CD4-positive, alpha-beta T cell (primary cell): Measurements from ENCODE around the gene OXSR1. TPM values are rescaled to one million over a fixed set of nuclear protein-coding genes. Genes with fewer than 3 reads are reported as not detected.

ENCODE experiments used
- ATAC-seq: fragments of 200-7000 bp; cut with Tn5 transposase; one replicate; pipeline ENCODE4 v1.10.0; 2022; ENCODE audit warnings: mild to moderate bottlenecking; ENCODE audit not compliant: poor library complexity
- CTCF ChIA-PET: fragments of 350-600 bp; sonication (Branson Sonifier 250); formaldehyde crosslinking; loops from one replicate; lab custom pipeline; 2021; ENCODE audit warnings: antibody characterized with exemption, inconsistent platforms; lab: Charles Lee
- POLR2A ChIA-PET: fragments of 350-600 bp; sonication (Branson Sonifier 250); formaldehyde crosslinking; loops from one replicate; lab custom pipeline; 2021; ENCODE audit warnings: antibody characterized with exemption, inconsistent platforms; lab: Charles Lee
- DNase-seq, 14 experiments: peaks; one replicate each; pipeline ENCODE4 v3.0.0-alpha.2; 2013 to 2020; ENCODE audit warnings: mixed read lengths in 2 of 14
- H3K27ac ChIP-seq, 2 donors: one replicate each; pipeline versions ENCODE4 v1.5.1 to v1.7.0; 2013; ENCODE audit warnings: low read length in 2 of 2, low read depth in 1 of 2, mild to moderate bottlenecking in 1 of 2
- H3K27me3 ChIP-seq, 2 experiments: 1 replicate in 1 of 2; 2 replicates in 1 of 2; pipeline versions ENCODE4 v1.6.1 to v1.7.0; 2013; ENCODE audit warnings: low read length in 2 of 2, control low read depth in 1 of 2, mild to moderate bottlenecking in 1 of 2, moderate library complexity in 1 of 2; ENCODE audit not compliant: insufficient read depth in 2 of 2, control insufficient read depth in 1 of 2
- H3K36me3 ChIP-seq: one replicate; pipeline ENCODE4 v1.6.1; 2013; ENCODE audit warnings: low read length, control low read depth; ENCODE audit not compliant: insufficient read depth
- H3K4me1 ChIP-seq: one replicate; pipeline ENCODE4 v1.6.1; 2013; ENCODE audit warnings: low read length, control low read depth; ENCODE audit not compliant: insufficient read depth
- H3K4me3 ChIP-seq: one replicate; pipeline ENCODE4 v1.5.1; 2013; ENCODE audit warnings: mild to moderate bottlenecking, low read length, moderate library complexity
- H3K9me3 ChIP-seq, 2 experiments: 1 replicate in 1 of 2; 2 replicates in 1 of 2; pipeline versions ENCODE4 v1.6.1 to v1.7.0; 2013; ENCODE audit warnings: low read length in 2 of 2, mild to moderate bottlenecking in 2 of 2, control low read depth in 1 of 2, moderate library complexity in 1 of 2; ENCODE audit not compliant: control insufficient read depth in 1 of 2, insufficient read depth in 1 of 2
- H3K27ac Mint-ChIP-seq: one replicate; pipeline ENCODE4 v1.8.0; 2020; ENCODE audit warnings: mixed read lengths
- H3K27me3 Mint-ChIP-seq: one replicate; pipeline ENCODE4 v1.8.0; 2021; ENCODE audit warnings: mixed read lengths
- H3K36me3 Mint-ChIP-seq: one replicate; pipeline ENCODE4 v1.8.0; 2021; ENCODE audit warnings: low read depth, mixed read lengths
- H3K4me1 Mint-ChIP-seq: one replicate; pipeline ENCODE4 v1.8.0; 2021; ENCODE audit warnings: low read depth, mixed read lengths
- H3K4me3 Mint-ChIP-seq: one replicate; pipeline ENCODE4 v1.8.0; 2020; ENCODE audit warnings: mild to moderate bottlenecking, mixed read lengths
- H3K9me3 Mint-ChIP-seq: one replicate; pipeline ENCODE4 v1.8.0; 2020; ENCODE audit warnings: mixed read lengths
- intact Hi-C, 2 experiments: fragments of 100-400 bp; cut with DNase I in 1 of 2; cut with micrococcal nuclease in 1 of 2; formaldehyde crosslinking; loops; one replicate each; pipeline versions ENCODE4 v1.15.1 to v1.9.0; 2023 to 2025; cut with DNase I, micrococcal nuclease
- total RNA-seq, 174 experiments: library from RNA in 2 of 174; stranded (reverse) in 2 of 174; gene quantifications; one replicate each; pipeline ENCODE4 v1.2.3 and lab custom pipeline; 2021 to 2026
- TF ChIP-seq, protein P1 (sequence below): fragments of 200-600 bp; IDR thresholded peaks from one replicate; pipeline ENCODE4 v1.8.0; 2022; ENCODE audit warnings: antibody characterized with exemption, mild to moderate bottlenecking

Gene OXSR1
- total RNA-seq, 2 experiments from 2014 or later: 28.3 to 30.3 TPM

DNA sequence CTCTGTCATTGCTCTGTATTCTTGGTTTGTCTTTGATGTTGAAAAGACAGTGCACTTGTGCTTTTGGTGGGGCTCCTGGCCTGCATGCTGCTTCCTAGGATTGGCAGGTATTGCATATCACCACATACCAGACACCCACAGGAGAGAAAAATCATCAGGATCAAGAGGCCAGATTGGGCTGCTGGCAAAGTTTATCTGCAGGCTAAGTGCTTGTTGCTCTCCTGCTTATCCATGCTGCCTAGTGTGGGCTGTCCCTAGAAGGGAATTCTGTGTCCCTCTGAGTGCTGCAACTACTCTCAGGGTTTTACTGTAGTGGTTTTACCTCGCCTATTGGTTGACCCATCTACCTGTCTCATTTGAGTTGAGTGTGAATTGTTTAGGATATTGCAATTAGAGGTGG is 99.4 kb downstream of the OXSR1 start:
- CTCF ChIA-PET: no interaction called here
- H3K4me1 Mint-ChIP-seq: peaks cover 35% of the 10 kb centered on the region
- no peaks in the 10 kb centered on the region for H3K27me3 Mint-ChIP-seq
- POLR2A ChIA-PET: no interaction called here
- Histone ChIP-seq H3K4me3 (no peak overlapping the region), H3K27ac (no peak overlapping the region), H3K27me3 (no peaks in the 10 kb centered on the region), H3K4me1 (peaks cover 7% of the 10 kb centered on the region), H3K36me3 (no peaks in the 10 kb centered on the region), H3K9me3 (no peaks in the 10 kb centered on the region)
- intact Hi-C loops: no loop called here
- H3K27ac Mint-ChIP-seq: no peak overlapping the region
- no peaks in the 10 kb centered on the region for H3K36me3 Mint-ChIP-seq
- no peak overlapping the region for H3K4me3 Mint-ChIP-seq
- TF ChIP-seq, protein P1, sequence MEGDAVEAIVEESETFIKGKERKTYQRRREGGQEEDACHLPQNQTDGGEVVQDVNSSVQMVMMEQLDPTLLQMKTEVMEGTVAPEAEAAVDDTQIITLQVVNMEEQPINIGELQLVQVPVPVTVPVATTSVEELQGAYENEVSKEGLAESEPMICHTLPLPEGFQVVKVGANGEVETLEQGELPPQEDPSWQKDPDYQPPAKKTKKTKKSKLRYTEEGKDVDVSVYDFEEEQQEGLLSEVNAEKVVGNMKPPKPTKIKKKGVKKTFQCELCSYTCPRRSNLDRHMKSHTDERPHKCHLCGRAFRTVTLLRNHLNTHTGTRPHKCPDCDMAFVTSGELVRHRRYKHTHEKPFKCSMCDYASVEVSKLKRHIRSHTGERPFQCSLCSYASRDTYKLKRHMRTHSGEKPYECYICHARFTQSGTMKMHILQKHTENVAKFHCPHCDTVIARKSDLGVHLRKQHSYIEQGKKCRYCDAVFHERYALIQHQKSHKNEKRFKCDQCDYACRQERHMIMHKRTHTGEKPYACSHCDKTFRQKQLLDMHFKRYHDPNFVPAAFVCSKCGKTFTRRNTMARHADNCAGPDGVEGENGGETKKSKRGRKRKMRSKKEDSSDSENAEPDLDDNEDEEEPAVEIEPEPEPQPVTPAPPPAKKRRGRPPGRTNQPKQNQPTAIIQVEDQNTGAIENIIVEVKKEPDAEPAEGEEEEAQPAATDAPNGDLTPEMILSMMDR: no peak
- DNase-seq (no peak), ATAC-seq (no peak)
- no peaks in the 10 kb centered on the region for H3K9me3 Mint-ChIP-seq

DNA sequence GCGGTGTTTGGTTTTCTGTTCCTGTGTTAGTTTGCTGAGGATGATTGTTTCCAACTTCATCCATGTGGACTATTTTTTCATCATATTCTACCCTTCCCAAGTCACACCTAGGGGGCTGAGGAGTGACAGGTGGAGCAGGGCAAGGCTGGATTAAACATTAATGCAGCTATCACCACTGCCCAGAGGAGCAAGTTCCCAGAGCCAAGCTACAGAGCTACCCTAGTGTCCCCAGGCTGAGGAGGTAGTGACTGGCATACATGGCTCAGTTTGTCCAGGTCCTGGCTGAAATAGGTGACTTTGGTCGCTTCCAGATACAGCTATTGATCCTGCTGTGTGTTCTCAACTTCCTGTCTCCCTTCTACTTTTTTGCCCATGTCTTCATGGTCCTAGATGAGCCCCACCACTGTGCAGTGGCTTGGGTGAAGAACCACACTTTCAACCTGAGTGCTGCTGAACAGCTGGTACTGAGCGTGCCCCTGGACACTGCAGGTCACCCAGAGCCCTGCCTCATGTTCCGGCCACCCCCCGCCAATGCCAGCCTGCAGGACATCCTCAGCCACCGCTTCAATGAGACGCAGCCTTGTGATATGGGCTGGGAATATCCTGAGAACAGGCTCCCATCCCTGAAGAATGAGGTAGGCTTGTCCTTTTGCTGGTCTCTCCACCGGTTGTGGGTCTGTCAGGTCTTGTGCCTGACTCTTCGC is 100.4 kb downstream of the OXSR1 start, which contains the start of gene SLC22A13:
SLC22A13 (plus strand) TSS at position 209 of the 704 bp plus-strand sequence; CDS start at position 258, 49 bp downstream.
- peaks cover 7% of the 10 kb centered on the region for H3K4me1 ChIP-seq
- no peaks in the 10 kb centered on the region for H3K27me3 ChIP-seq
- H3K36me3 ChIP-seq: no peaks in the 10 kb centered on the region
- TF ChIP-seq, protein P1: no peak
- POLR2A ChIA-PET: no interaction called here
- H3K9me3 Mint-ChIP-seq: no peaks in the 10 kb centered on the region
- no peaks in the 10 kb centered on the region for H3K27me3 Mint-ChIP-seq
- H3K9me3 ChIP-seq: no peaks in the 10 kb centered on the region
- no peaks in the 10 kb centered on the region for H3K36me3 Mint-ChIP-seq
- CTCF ChIA-PET: no interaction called here
- H3K4me3 ChIP-seq: no peak within 1 kb of the TSS
- no peak within 1 kb of the TSS for H3K4me3 Mint-ChIP-seq
- DNase-seq (no peak), ATAC-seq (no peak)
- H3K27ac Mint-ChIP-seq: no peak within 1 kb of the TSS
- H3K27ac ChIP-seq: no peak within 1 kb of the TSS
- H3K4me1 Mint-ChIP-seq: peaks cover 35% of the 10 kb centered on the region
- intact Hi-C loops: no loop called here

DNA sequence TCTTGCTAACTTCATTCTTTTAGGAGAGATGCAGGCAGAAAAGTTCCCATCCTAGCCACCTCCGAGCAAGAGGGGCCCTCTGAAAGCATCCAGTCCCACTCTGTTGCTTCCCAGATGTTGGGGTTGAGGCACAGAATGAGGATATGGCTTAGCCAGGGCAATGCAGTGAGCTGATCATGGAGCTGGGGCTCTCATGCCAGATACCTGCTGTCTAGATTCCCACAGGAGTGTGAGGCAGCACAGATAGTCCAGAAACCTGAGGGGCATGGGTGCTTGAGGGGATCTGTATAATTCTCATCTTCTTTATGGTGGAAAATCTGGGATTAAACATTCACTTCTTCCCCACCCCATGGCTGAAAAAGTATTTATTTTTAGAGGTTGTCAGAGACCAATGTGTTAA is 101.5 kb downstream of the OXSR1 start:
- DNase-seq: no peak
- no peak overlapping the region for H3K4me3 ChIP-seq
- H3K4me1 ChIP-seq: peaks cover 7% of the 10 kb centered on the region
- CTCF ChIA-PET: no interaction called here
- H3K27ac Mint-ChIP-seq: no peak overlapping the region
- H3K4me1 Mint-ChIP-seq: peaks cover 35% of the 10 kb centered on the region
- no peaks in the 10 kb centered on the region for H3K27me3 ChIP-seq
- H3K4me3 Mint-ChIP-seq: no peak overlapping the region
- no peaks in the 10 kb centered on the region for H3K36me3 Mint-ChIP-seq
- no peak for ATAC-seq
- no peaks in the 10 kb centered on the region for H3K27me3 Mint-ChIP-seq
- H3K36me3 ChIP-seq: no peaks in the 10 kb centered on the region
- TF ChIP-seq, protein P1: no peak
- H3K9me3 ChIP-seq: no peaks in the 10 kb centered on the region
- POLR2A ChIA-PET: no interaction called here
- H3K9me3 Mint-ChIP-seq: no peaks in the 10 kb centered on the region
- no peak overlapping the region for H3K27ac ChIP-seq
- intact Hi-C loops: no loop called here
